ENCODE data around the gene ERFE. TPM values are rescaled to one million over a fixed set of nuclear protein-coding genes. Genes with fewer than 3 reads are reported as not detected.

Gene ERFE
- total and polyA plus RNA-seq, 9 of the 15 experiments (the other 6 are each of a cell fraction or from before 2014, with no cell fraction given) = 0.55 to 8.2 (median 3.7) TPM

DNA sequence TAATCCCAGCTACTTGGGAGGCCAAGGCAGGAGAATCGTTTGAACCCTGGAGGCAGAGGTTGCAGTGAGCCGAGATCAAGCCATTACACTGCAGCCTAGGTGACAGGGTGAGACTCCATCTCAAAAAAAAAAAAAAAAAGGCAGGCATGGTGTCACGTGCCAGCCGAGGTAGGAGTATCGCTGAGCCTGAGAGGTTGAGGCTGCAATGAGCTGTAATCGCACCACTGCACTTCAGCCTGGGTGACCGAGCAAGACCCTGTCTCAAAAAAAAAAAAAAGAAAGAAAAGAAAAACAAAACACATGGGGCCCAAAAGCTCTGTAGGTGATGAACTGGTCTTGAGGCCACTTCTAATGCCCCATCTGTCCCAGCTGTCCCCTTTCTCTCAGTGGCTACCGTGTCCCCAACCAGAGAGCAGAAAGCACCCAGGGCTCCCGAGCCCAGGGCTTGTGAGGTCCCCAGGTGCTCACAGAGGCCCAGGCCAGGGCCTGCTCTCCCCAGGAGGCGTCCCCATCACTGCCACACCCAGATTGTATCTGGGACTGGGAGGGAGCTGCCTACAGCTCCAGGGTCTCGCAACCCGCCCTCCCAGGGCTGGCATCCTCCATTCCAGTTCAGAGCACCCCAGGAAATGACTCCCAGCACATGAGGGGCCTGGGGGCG is 11.8 kb upstream of the ERFE start (continued):
- TF ChIP-seq, protein P1, sequence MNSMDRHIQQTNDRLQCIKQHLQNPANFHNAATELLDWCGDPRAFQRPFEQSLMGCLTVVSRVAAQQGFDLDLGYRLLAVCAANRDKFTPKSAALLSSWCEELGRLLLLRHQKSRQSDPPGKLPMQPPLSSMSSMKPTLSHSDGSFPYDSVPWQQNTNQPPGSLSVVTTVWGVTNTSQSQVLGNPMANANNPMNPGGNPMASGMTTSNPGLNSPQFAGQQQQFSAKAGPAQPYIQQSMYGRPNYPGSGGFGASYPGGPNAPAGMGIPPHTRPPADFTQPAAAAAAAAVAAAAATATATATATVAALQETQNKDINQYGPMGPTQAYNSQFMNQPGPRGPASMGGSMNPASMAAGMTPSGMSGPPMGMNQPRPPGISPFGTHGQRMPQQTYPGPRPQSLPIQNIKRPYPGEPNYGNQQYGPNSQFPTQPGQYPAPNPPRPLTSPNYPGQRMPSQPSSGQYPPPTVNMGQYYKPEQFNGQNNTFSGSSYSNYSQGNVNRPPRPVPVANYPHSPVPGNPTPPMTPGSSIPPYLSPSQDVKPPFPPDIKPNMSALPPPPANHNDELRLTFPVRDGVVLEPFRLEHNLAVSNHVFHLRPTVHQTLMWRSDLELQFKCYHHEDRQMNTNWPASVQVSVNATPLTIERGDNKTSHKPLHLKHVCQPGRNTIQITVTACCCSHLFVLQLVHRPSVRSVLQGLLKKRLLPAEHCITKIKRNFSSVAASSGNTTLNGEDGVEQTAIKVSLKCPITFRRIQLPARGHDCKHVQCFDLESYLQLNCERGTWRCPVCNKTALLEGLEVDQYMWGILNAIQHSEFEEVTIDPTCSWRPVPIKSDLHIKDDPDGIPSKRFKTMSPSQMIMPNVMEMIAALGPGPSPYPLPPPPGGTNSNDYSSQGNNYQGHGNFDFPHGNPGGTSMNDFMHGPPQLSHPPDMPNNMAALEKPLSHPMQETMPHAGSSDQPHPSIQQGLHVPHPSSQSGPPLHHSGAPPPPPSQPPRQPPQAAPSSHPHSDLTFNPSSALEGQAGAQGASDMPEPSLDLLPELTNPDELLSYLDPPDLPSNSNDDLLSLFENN (IDR thresholded peaks at IDR 0.05; ENCODE audit: low read depth in 2 of 2, low read length in 2 of 2) = no peak
- no peak for TF ChIP-seq RBM17 (IDR thresholded peaks at IDR 0.05; ENCODE audit: borderline replicate concordance, low read depth, low read length)
- no peak for TF ChIP-seq ZBTB8A (IDR thresholded peaks at IDR 0.05; ENCODE audit: partially characterized antibody)
- peak; percentile 66; the same call in 1 of the 2 replicates for TF ChIP-seq CTBP1 (IDR thresholded peaks at IDR 0.05; ENCODE audit: borderline replicate concordance)
- TF ChIP-seq WHSC1 (IDR thresholded peaks at IDR 0.05; ENCODE audit: low read length) = no peak
- TF ChIP-seq ZNF165 (CRISPR knock-in tag; IDR thresholded peaks at IDR 0.05; ENCODE audit: borderline replicate concordance) = no peak
- 0 out of 2 replicates have a peak, but pooled peaks have one; percentile 19 for TF ChIP-seq KLF1 (tag; IDR thresholded peaks at IDR 0.05)
- no peak for TF ChIP-seq HNRNPUL1 (IDR thresholded peaks at IDR 0.05; ENCODE audit: low read length)
- no peak for TF ChIP-seq ZNF778 (CRISPR knock-in tag; IDR thresholded peaks at IDR 0.05)
- TF ChIP-seq BHLHE40 (IDR thresholded peaks at IDR 0.05; ENCODE audit: low read length) = peak; percentile 50
- TF ChIP-seq RAD51 (IDR thresholded peaks at IDR 0.05; ENCODE audit: borderline replicate concordance, low read depth) = peak; percentile 33; the same call in 1 of the 2 replicates
- TF ChIP-seq ZNF77 (CRISPR knock-in tag; IDR thresholded peaks at IDR 0.05) = no peak
- TF ChIP-seq ZNF134 (CRISPR knock-in tag; conservative IDR thresholded peaks at IDR 0.05) = no peak
- no peak for TF ChIP-seq KLF16 (IDR thresholded peaks at IDR 0.05)
- TF ChIP-seq ZFP30 (CRISPR knock-in tag; IDR thresholded peaks at IDR 0.05; ENCODE audit: borderline replicate concordance) = no peak
- TF ChIP-seq, protein P2, sequence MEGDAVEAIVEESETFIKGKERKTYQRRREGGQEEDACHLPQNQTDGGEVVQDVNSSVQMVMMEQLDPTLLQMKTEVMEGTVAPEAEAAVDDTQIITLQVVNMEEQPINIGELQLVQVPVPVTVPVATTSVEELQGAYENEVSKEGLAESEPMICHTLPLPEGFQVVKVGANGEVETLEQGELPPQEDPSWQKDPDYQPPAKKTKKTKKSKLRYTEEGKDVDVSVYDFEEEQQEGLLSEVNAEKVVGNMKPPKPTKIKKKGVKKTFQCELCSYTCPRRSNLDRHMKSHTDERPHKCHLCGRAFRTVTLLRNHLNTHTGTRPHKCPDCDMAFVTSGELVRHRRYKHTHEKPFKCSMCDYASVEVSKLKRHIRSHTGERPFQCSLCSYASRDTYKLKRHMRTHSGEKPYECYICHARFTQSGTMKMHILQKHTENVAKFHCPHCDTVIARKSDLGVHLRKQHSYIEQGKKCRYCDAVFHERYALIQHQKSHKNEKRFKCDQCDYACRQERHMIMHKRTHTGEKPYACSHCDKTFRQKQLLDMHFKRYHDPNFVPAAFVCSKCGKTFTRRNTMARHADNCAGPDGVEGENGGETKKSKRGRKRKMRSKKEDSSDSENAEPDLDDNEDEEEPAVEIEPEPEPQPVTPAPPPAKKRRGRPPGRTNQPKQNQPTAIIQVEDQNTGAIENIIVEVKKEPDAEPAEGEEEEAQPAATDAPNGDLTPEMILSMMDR (IDR thresholded peaks at IDR 0.05 in 2 of 3, conservative IDR thresholded peaks at IDR 0.05 in 1 of 3; ENCODE audit: insufficient read depth in 2 of 3, low read depth in 1 of 3, low read length in 3 of 3) = no peak
- TF ChIP-seq GATAD2A (IDR thresholded peaks at IDR 0.05) = no peak
- no peak for TF ChIP-seq ZBTB7A (IDR thresholded peaks at IDR 0.05; ENCODE audit: borderline replicate concordance, control insufficient read depth, low read depth, low read length)

All from K562 (cell line).